Trophoblast cell (in vitro differentiated cells and primary cell): ENCODE measurements around the gene SCPEP1.

Source experiments
- DNase-seq, 2 donors: peaks; one replicate each; pipeline ENCODE4 v3.0.0-alpha.2; 2016
- H2AFZ ChIP-seq: 2 replicates; pipeline ENCODE4 v1.6.1; 2013; ENCODE audit warnings: low read length, moderate library complexity, mild to moderate bottlenecking; ENCODE audit not compliant: insufficient read depth, poor library complexity
- H2AK5ac ChIP-seq: 2 replicates; pipeline ENCODE4 v1.6.1; 2013; ENCODE audit warnings: mild to moderate bottlenecking, low read length
- H2BK120ac ChIP-seq: 2 replicates; pipeline ENCODE4 v1.6.1; 2013; ENCODE audit warnings: low read length, mild to moderate bottlenecking, moderate library complexity; ENCODE audit not compliant: insufficient read depth, poor library complexity
- H2BK12ac ChIP-seq: 2 replicates; pipeline ENCODE4 v1.6.1; 2013; ENCODE audit warnings: mild to moderate bottlenecking, low read length, moderate library complexity
- H2BK5ac ChIP-seq: 2 replicates; pipeline ENCODE4 v1.6.1; 2013; ENCODE audit warnings: low read length, low read depth, moderate library complexity, mild to moderate bottlenecking; ENCODE audit not compliant: poor library complexity
- H3K14ac ChIP-seq: 2 replicates; pipeline ENCODE4 v1.6.1; 2013; ENCODE audit warnings: mild to moderate bottlenecking, low read length
- H3K18ac ChIP-seq: 2 replicates; pipeline ENCODE4 v1.6.1; 2013; ENCODE audit warnings: mild to moderate bottlenecking, low read length
- H3K23ac ChIP-seq: 2 replicates; pipeline ENCODE4 v1.6.1; 2013; ENCODE audit warnings: low read length
- H3K27ac ChIP-seq: 2 replicates; pipeline ENCODE4 v1.5.1; 2013; ENCODE audit warnings: low read depth, mild to moderate bottlenecking, inconsistent platforms, low read length, moderate library complexity
- H3K27me3 ChIP-seq: 2 replicates; pipeline ENCODE4 v1.6.1; 2013; ENCODE audit warnings: inconsistent platforms, mild to moderate bottlenecking, low read length, moderate library complexity; ENCODE audit not compliant: insufficient read depth
- H3K36me3 ChIP-seq, 2 experiments: 1 replicate in 1 of 2; 2 replicates in 1 of 2; pipeline ENCODE4 v1.6.1; 2013; ENCODE audit warnings: low read length in 2 of 2, mild to moderate bottlenecking in 2 of 2, moderate library complexity in 1 of 2; ENCODE audit not compliant: insufficient read depth in 2 of 2, control insufficient read depth in 1 of 2
- H3K4ac ChIP-seq: 2 replicates; pipeline ENCODE4 v1.6.1; 2013; ENCODE audit warnings: low read depth, mild to moderate bottlenecking, low read length, moderate library complexity
- H3K4me1 ChIP-seq, 2 experiments: 1 replicate in 1 of 2; 2 replicates in 1 of 2; pipeline ENCODE4 v1.6.1; 2013; ENCODE audit warnings: low read length in 2 of 2, mild to moderate bottlenecking in 2 of 2, moderate library complexity in 1 of 2; ENCODE audit not compliant: insufficient read depth in 2 of 2, control insufficient read depth in 1 of 2
- H3K4me2 ChIP-seq: 2 replicates; pipeline ENCODE4 v1.6.1; 2013; ENCODE audit warnings: inconsistent platforms, mild to moderate bottlenecking, low read length, moderate library complexity
- H3K4me3 ChIP-seq: 2 replicates; pipeline ENCODE4 v1.5.1; 2013; ENCODE audit warnings: mild to moderate bottlenecking, low read depth, low read length, inconsistent platforms
- H3K79me1 ChIP-seq: one replicate; pipeline ENCODE4 v1.6.1; 2013; ENCODE audit warnings: low read length
- H3K79me2 ChIP-seq: 2 replicates; pipeline ENCODE4 v1.6.1; 2013; ENCODE audit warnings: low read length, mild to moderate bottlenecking; ENCODE audit not compliant: control insufficient read depth, insufficient read depth, poor library complexity
- H3K9ac ChIP-seq: 2 replicates; pipeline ENCODE4 v1.6.1; 2013; ENCODE audit warnings: mild to moderate bottlenecking, low read length
- H3K9me3 ChIP-seq: 2 replicates; pipeline ENCODE4 v1.6.1; 2013; ENCODE audit warnings: low read depth, mild to moderate bottlenecking, control low read depth, inconsistent platforms, low read length; ENCODE audit not compliant: insufficient read depth
- H4K12ac ChIP-seq: 2 replicates; pipeline ENCODE4 v1.6.1; 2013; ENCODE audit warnings: low read depth, mild to moderate bottlenecking, low read length, moderate library complexity
- H4K8ac ChIP-seq: 2 replicates; pipeline ENCODE4 v1.6.1; 2013; ENCODE audit warnings: low read depth, mild to moderate bottlenecking, low read length, moderate library complexity
- H4K91ac ChIP-seq: one replicate; pipeline ENCODE4 v1.6.1; 2013; ENCODE audit warnings: low read depth, mild to moderate bottlenecking, low read length, moderate library complexity
- WGBS: extraction: QIAGEN DNeasy Blood & Tissue Kit; methylation state at CpG from one replicate; pipeline ENCODE4 v1.1.7; 2013; ENCODE audit warnings: missing lambda C conversion rate; ENCODE audit not compliant: insufficient read length, insufficient coverage; ENCODE audit errors: extremely low coverage; 5-methylcytosine and 5-hydroxymethylcytosine counted together

Gene SCPEP1

DNA sequence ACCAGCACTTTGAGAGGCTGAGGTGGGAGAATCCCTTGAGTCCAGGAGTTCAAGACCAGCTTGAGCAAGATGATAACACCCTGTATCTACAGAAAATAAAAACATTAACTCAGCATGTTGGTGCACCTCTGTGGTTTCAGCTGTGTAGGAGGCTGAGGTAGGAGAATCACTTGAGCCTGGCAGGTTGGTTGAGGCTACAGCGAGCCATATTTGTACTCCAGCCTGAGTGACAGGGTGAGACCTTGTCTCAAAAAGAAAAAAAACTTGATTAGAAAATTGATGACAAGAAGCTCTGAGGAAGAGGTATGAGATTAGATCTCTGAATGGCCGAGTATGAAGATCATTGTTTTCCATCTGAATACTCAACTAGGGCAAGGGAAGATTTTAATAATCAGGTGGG, 31.0 kb downstream of the SCPEP1 start:
- H3K27ac ChIP-seq: no peak overlapping the region
- no peaks in the 10 kb centered on the region for H3K9me3 ChIP-seq
- H3K4me3 ChIP-seq: no peak overlapping the region
- H3K18ac ChIP-seq: no peak overlapping the region
- H3K79me2 ChIP-seq: no peaks in the 10 kb centered on the region
- H3K4ac ChIP-seq: no peak overlapping the region
- no peak overlapping the region for H3K9ac ChIP-seq
- H3K14ac ChIP-seq: no peak overlapping the region
- H3K4me2 ChIP-seq: no peak overlapping the region
- no peaks in the 10 kb centered on the region for H3K79me1 ChIP-seq
- no peaks in the 10 kb centered on the region for H3K36me3 ChIP-seq
- H2BK12ac ChIP-seq: no peak overlapping the region
- no peak overlapping the region for H4K12ac ChIP-seq
- no peaks in the 10 kb centered on the region for H3K27me3 ChIP-seq
- H3K4me1 ChIP-seq: peaks cover 0 to 3% of the 10 kb centered on the region in 2 experiments
- no peak overlapping the region for H4K91ac ChIP-seq
- DNase-seq: no peak
- H2AFZ ChIP-seq: no peak overlapping the region
- WGBS: no CpG with 5 or more reads among the region's 2 CpGs
- H3K23ac ChIP-seq: no peak overlapping the region
- H2AK5ac ChIP-seq: no peak overlapping the region
- H2BK120ac ChIP-seq: no peak overlapping the region
- H4K8ac ChIP-seq: no peak overlapping the region
- H2BK5ac ChIP-seq: no peak overlapping the region

- Histone ChIP-seq H3K4ac (no peak overlapping the region), H2AK5ac (no peak overlapping the region), H3K9me3 (no peaks in the 10 kb centered on the region), H3K4me2 (no peak overlapping the region), H3K4me3 (no peak overlapping the region), H2BK120ac (no peak overlapping the region), H2BK12ac (no peak overlapping the region), H4K12ac (no peak overlapping the region), H3K14ac (no peak overlapping the region), H4K91ac (no peak overlapping the region), H3K79me2 (no peaks in the 10 kb centered on the region), H3K9ac (no peak overlapping the region), H4K8ac (no peak overlapping the region), H3K27ac (no peak overlapping the region), H3K4me1 (peaks cover 0 to 3% of the 10 kb centered on the region in 2 experiments), H2AFZ (no peak overlapping the region), H3K18ac (no peak overlapping the region), H3K23ac (no peak overlapping the region), H3K79me1 (no peaks in the 10 kb centered on the region), H2BK5ac (no peak overlapping the region), H3K27me3 (no peaks in the 10 kb centered on the region), H3K36me3 (no peaks in the 10 kb centered on the region)
- WGBS: no CpG with 5 or more reads among the region's 7 CpGs
- DNase-seq: peak; percentile 48 to 67
These were observed 32.0 kb downstream of the SCPEP1 start for GRCh38 chr17:57009737-57010445.

- Histone ChIP-seq H4K8ac (no peak overlapping the region), H3K23ac (no peak overlapping the region), H3K4ac (no peak overlapping the region), H3K36me3 (no peaks in the 10 kb centered on the region), H2BK5ac (no peak overlapping the region), H3K18ac (no peak overlapping the region), H3K79me1 (no peaks in the 10 kb centered on the region), H2BK12ac (no peak overlapping the region), H3K4me2 (no peak overlapping the region), H3K4me1 (peaks cover 0 to 3% of the 10 kb centered on the region in 2 experiments), H3K4me3 (no peak overlapping the region), H4K12ac (no peak overlapping the region), H2AK5ac (no peak overlapping the region), H3K14ac (no peak overlapping the region), H3K27me3 (no peaks in the 10 kb centered on the region), H3K9ac (no peak overlapping the region), H2BK120ac (no peak overlapping the region), H4K91ac (no peak overlapping the region), H3K9me3 (no peaks in the 10 kb centered on the region), H3K79me2 (no peaks in the 10 kb centered on the region), H3K27ac (no peak overlapping the region), H2AFZ (no peak overlapping the region)
- WGBS: no CpG with 5 or more reads among the region's 3 CpGs
- DNase-seq: no peak
These were observed 32.6 kb downstream of the SCPEP1 start for GRCh38 chr17:57010487-57010886.

DNA sequence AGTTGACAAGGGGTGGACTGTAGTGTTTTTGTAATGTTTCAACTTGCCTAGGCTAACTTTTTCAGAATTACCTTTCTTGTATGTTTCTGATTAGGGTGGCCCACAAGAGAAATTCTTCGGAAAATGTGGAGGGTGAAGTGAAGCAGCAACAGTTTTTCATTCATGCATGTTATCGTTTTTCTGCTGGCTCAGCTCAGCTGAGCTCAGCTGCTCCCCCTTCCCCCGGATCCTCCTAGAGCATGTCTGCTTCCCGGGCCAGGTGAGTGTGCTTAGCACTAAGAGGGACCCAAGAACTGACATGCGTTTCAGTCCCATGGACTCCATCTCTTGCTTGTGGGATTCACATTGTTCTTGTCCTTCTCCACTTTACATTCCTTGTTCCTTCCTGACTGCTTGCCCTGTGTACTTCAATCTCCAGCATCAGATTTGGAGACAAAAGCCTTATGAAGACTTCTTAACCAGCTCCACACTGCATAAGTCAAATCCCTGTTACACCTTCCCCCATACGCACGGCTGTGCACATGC, 33.6 kb downstream of the SCPEP1 start:
- H2BK12ac ChIP-seq: no peak overlapping the region
- H3K14ac ChIP-seq: no peak overlapping the region
- no peak overlapping the region for H3K4me3 ChIP-seq
- no peak overlapping the region for H4K8ac ChIP-seq
- no peak overlapping the region for H2AK5ac ChIP-seq
- H3K79me1 ChIP-seq: no peaks in the 10 kb centered on the region
- DNase-seq: no peak
- no peak overlapping the region for H3K9ac ChIP-seq
- H3K79me2 ChIP-seq: no peaks in the 10 kb centered on the region
- no peak overlapping the region for H3K4me2 ChIP-seq
- H2BK120ac ChIP-seq: no peak overlapping the region
- H3K4me1 ChIP-seq: peaks cover 0 to under 1% of the 10 kb centered on the region in 2 experiments
- no peak overlapping the region for H4K91ac ChIP-seq
- no CpG with 5 or more reads among the region's 7 CpGs for WGBS
- no peaks in the 10 kb centered on the region for H3K27me3 ChIP-seq
- H3K23ac ChIP-seq: no peak overlapping the region
- no peak overlapping the region for H2AFZ ChIP-seq
- no peaks in the 10 kb centered on the region for H3K9me3 ChIP-seq
- no peak overlapping the region for H4K12ac ChIP-seq
- H3K4ac ChIP-seq: no peak overlapping the region
- no peak overlapping the region for H3K18ac ChIP-seq
- H3K27ac ChIP-seq: no peak overlapping the region
- no peaks in the 10 kb centered on the region for H3K36me3 ChIP-seq
- no peak overlapping the region for H2BK5ac ChIP-seq
